Activated CD4-positive, alpha-beta T cell treated with anti-CD3 and anti-CD28 coated beads, Interleukin-2, amount 10 ng/mL, durations not matched to agents 24 days and 14 days (primary cell): ENCODE results near the gene NFIC. TPM values are rescaled to one million over a fixed set of nuclear protein-coding genes. Genes with fewer than 3 reads are reported as not detected.

Experiments
- DNase-seq: peaks from one replicate; pipeline ENCODE4 v3.0.0; 2022
- H3K27ac Mint-ChIP-seq: one replicate; pipeline ENCODE4 v1.8.0; 2022; ENCODE audit warnings: mild to moderate bottlenecking, mixed read lengths
- H3K27me3 Mint-ChIP-seq: one replicate; pipeline ENCODE4 v1.8.0; 2022; ENCODE audit warnings: mixed read lengths
- H3K36me3 Mint-ChIP-seq: one replicate; pipeline ENCODE4 v1.8.0; 2022; ENCODE audit warnings: low read depth, mild to moderate bottlenecking, mixed read lengths
- H3K4me1 Mint-ChIP-seq: one replicate; pipeline ENCODE4 v1.8.0; 2021; ENCODE audit warnings: mixed read lengths
- H3K4me3 Mint-ChIP-seq: one replicate; pipeline ENCODE4 v1.8.0; 2022; ENCODE audit warnings: mild to moderate bottlenecking, moderate library complexity, mixed read lengths
- H3K9me3 Mint-ChIP-seq: one replicate; pipeline ENCODE4 v1.8.0; 2021; ENCODE audit warnings: mixed read lengths
- intact Hi-C: fragments of 100-400 bp; cut with micrococcal nuclease; formaldehyde crosslinking; loops from one replicate; pipeline ENCODE4 v1.15.1; 2023
- total RNA-seq: library from RNA; stranded (reverse); gene quantifications from 2 replicates; pipeline ENCODE4 v1.2.3, GENCODE V29; 2022

NFIC gene
- total RNA-seq, 1 donor from 2014 or later, result 19.8 TPM

DNA sequence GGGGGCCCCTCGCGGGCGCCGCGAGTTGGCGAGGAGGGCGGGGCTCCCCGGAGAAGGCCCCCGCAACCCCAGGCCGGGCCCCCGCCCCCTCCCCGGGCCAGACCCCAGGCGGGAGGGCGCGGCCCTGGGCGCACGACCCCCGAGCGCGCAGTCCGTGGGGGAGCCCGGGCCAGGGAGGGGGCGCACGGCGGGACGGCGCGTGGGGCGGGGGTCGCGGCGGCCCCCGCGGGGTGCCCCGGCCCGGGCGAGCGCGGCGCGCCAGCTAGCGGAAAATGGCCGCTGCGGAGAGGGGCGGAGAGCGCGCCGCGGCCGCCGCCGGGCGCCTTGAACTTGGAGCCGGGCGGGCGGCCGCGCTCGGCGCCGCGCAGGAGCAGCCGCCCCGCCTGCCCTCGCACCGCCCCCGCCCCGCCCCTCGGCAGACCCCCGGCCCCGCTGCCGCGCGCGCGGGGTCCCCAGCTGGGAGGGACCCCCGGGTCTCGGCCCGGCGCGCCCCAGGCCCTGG, 6.4 kb upstream of the NFIC start:
- intact Hi-C loops, result no loop called here
- Mint-ChIP-seq H3K4me3 (peak overlapping the region; percentile 89), H3K9me3 (no peaks in the 10 kb centered on the region), H3K27me3 (peaks cover 40% of the 10 kb centered on the region), H3K27ac (no peak overlapping the region), H3K4me1 (peaks cover 25% of the 10 kb centered on the region), H3K36me3 (no peaks in the 10 kb centered on the region)
- peak; percentile 78 for DNase-seq

DNA sequence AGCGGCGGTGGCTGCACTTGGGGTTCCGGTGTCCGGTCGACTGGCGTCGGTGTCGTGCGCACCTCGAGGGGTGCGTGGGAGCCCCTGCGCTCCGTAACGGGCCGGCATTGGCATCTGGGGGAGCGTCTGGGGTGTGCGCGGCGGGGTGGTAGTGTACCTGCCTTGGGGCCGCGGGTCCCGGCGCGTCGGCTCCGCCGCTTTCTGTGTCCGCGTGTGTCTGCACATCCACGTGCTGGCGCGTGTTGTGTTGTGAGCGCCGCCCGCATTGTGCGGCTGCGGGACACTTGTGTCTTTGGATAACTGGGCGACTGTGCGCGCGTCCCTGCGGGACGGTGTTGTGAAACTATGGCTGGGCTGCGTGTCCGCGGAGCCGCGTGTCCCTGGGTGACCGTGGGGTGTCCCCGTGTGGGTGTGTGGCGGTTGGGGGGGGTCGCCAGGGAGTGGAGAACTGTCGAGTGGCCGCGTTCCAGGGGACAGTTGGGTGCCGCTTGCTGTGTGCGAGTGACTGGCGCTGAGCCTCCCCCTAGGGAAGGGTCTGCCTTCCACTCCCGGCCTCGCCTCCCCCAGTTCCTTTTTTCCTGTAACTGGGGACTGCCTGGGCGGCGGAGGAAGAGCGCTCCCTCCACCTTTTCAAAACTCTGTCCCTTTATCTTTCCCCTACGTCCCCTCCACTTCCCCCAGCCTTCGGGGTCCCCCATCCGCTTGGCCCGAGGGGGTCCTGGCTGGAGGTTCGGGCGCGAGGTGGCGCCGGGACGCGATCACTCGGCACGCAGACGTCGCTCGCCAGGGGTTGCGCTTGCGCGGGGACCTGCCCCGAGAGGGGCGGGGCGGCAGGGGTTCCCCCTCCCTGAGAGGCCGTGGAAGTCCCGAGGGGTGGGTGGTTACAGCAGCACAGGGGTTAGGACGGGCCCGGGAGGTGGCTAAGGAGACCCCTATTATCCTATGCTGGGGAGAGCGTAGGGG, 5.7 kb upstream of the NFIC start:
- DNase-seq, result peak; percentile 90
- H3K4me1 Mint-ChIP-seq, result peaks cover 31% of the 10 kb centered on the region
- H3K4me3 Mint-ChIP-seq, result peak overlapping the region; percentile 89
- H3K27ac Mint-ChIP-seq, result peak overlapping the region; percentile 90
- peaks cover 48% of the 10 kb centered on the region for H3K27me3 Mint-ChIP-seq
- intact Hi-C loops, result no loop called here
- no peaks in the 10 kb centered on the region for H3K36me3 Mint-ChIP-seq
- H3K9me3 Mint-ChIP-seq, result no peaks in the 10 kb centered on the region

DNA sequence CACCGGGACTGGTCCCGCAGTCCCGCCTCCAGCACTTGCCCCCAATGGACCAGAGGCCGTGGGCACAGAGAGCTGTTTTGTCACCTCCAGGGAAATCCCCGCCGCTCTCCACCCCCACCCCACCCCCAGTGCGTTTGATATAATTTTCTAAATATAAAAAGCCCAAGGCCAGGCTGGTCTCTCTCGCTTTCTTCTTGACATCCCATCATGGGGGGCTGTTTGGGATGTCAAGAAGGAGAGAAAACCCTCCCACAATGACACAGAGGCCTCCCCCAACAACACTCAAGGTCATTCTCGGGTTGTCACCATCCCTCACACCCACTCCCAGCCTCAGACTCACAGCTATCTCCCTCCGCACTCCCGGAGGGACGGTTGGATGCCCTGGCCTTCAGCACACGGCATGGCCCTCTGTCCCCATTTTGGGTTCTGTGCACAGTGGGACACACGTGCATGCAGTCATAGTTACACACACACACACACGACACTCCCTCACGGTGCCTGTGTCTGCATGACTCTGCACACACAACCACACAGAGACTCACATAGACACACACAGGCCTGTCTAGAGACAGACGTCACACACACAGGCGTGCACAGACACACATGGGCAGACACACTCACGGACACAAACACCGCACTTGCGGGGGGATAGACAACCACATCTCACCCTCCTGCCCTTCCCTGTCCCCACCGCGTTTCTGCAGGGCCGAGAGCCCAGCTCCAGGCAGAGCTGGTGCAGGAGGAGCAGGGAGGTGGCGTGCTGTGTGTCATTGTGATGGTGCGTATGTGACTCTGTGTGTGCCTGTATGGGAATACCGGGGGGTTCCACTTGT, 4.8 kb upstream of the NFIC start:
- intact Hi-C loops, result no loop called here
- Mint-ChIP-seq H3K4me1 (peaks cover 32% of the 10 kb centered on the region), H3K4me3 (peak overlapping the region; percentile 89), H3K9me3 (no peaks in the 10 kb centered on the region), H3K27me3 (peaks cover 48% of the 10 kb centered on the region), H3K27ac (peak overlapping the region; percentile 76), H3K36me3 (no peaks in the 10 kb centered on the region)
- DNase-seq, result peak; percentile 59

DNA sequence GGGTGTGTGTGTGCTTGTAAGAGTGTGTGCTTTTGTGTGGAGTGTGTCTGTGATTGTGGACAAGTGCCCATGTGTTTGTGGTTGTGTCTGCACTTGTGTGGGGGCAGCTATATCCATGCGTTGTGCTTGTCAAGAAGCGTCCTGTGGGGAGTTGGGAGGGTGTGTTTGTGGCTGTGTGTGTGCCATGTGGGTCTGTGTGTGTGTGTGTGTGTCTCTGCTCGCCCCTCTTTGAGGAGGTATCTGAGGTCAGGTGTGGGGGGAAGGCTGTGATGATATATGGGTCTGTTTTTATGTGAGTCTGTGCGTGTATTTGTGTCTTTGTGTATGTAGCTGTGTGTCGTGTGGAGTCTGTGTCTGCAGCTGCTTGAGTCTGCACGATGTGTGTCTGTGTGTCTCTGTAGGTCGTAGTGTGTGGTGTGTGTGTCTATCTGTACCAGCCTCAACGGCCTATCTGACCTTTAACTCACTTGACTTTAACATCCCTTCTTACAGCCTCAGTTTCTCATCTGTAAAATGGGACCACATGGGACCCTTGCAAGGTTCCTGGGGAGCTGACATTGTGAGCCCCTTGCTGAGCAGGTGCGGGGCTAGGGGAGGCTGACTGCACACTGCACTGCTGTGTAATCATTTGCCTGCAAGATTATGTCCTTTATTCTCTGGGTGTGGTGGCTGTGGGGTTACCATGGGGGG, 4.0 kb upstream of the NFIC start:
- H3K36me3 Mint-ChIP-seq, result no peaks in the 10 kb centered on the region
- peak overlapping the region; percentile 12 for H3K27ac Mint-ChIP-seq
- peaks cover 31% of the 10 kb centered on the region for H3K4me1 Mint-ChIP-seq
- intact Hi-C loops, result no loop called here
- H3K27me3 Mint-ChIP-seq, result peaks cover 41% of the 10 kb centered on the region
- DNase-seq, result no peak
- H3K4me3 Mint-ChIP-seq, result peak overlapping the region; percentile 13
- no peaks in the 10 kb centered on the region for H3K9me3 Mint-ChIP-seq

DNA sequence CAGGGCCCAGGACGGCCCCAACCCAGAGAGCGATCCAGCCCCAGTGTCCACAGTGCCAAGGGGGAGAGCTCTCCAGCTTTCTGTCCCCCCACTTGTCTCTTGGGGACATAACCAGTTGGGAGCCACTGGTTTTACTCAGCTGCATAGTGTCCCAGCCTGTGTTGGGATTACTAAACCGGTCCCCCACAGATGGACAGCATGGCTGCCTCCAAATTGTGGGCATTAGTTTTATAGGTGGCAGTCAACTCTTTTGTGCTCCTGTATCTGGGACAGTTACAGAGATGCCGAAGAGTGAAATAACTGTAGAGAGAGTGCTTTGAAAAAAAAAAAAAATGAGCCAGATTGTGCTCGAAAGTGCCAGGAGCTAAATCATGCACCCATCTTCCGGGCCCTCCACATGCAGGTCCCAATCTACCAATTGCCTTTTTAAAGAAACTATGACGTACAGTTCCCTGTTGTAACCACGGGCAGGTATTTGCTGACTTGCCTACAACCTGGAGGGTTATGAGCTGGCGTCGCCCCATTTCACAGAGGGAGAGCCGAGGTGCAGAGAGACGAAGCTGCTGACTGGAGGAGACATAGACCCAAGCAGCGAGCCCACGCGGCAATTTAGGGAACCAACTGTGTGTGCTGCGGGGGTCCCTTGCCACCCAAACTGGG, 2.4 kb upstream of the NFIC start:
- no peak for DNase-seq
- H3K27me3 Mint-ChIP-seq, result peaks cover 42% of the 10 kb centered on the region

DNA sequence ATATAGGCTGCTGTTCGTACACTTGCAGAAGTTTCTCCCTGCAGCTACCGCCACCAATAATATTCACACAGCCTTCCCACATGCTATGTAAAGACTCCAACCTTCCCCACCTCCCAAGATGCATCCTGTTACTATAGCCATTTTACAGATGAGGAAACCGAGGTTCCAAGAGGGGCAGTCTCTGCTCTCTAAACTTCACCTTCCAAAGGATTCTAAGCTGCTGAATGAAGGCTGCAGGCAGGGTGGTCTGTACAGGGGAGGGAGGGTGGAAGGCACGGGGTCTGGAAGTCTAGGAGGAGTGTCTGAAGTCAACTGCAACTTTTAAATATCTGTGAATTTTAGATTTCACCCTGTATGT, 1.9 kb upstream of the NFIC start:
- intact Hi-C loops, result no loop called here
- Mint-ChIP-seq H3K27ac (no peak overlapping the region), H3K4me3 (no peak overlapping the region), H3K9me3 (no peaks in the 10 kb centered on the region), H3K27me3 (peaks cover 44% of the 10 kb centered on the region), H3K36me3 (no peaks in the 10 kb centered on the region), H3K4me1 (peaks cover 27% of the 10 kb centered on the region)
- no peak for DNase-seq

More for the DNA sequence above, 2.4 kb upstream of the NFIC start:
- H3K9me3 Mint-ChIP-seq, result no peaks in the 10 kb centered on the region
- intact Hi-C loops, result no loop called here
- peaks cover 25% of the 10 kb centered on the region for H3K4me1 Mint-ChIP-seq
- no peak overlapping the region for H3K4me3 Mint-ChIP-seq
- H3K36me3 Mint-ChIP-seq, result no peaks in the 10 kb centered on the region
- H3K27ac Mint-ChIP-seq, result no peak overlapping the region

DNA sequence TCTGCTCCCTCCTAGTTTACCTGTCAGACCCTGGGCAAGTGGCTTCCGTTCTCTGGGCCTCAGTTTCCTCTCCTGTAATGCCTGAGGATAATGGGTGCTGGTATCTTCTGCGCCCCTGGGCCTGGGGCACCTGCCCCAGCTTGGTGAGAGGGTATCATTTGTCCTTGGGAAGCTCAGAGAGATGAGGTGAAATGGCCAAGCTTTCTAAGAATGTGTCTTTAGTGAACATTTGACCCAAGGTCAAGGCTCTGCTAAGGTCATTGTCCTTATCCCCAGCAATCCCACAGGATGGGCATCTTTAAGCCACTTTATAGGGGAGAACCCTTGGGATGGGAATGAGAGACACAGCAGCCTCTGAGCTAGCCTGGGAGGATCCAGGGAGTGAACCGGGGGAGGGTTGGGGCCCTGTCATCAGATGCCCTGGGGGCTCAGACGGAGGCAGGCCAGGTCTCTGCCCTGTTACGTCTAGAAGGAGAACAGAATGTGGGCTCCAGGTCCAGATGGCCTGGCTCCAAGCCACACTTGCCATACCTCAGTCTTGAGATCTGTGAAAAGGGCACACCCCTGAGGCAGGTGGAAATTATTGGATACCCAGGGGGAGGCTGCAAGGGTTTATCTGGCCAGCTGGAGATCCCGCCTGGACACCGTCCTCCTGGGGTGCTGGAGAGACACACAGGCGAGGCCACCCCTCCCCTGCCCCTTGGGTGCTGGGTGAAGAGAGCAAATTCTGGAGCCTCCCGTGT, 1.1 kb upstream of the NFIC start:
- H3K4me1 Mint-ChIP-seq, result peaks cover 28% of the 10 kb centered on the region
- intact Hi-C loops, result no loop called here
- DNase-seq, result no peak
- H3K27ac Mint-ChIP-seq, result peak overlapping the region; percentile 81
- peaks cover 46% of the 10 kb centered on the region for H3K27me3 Mint-ChIP-seq
- no peaks in the 10 kb centered on the region for H3K9me3 Mint-ChIP-seq
- H3K36me3 Mint-ChIP-seq, result no peaks in the 10 kb centered on the region
- peak overlapping the region; percentile 62 for H3K4me3 Mint-ChIP-seq

DNA sequence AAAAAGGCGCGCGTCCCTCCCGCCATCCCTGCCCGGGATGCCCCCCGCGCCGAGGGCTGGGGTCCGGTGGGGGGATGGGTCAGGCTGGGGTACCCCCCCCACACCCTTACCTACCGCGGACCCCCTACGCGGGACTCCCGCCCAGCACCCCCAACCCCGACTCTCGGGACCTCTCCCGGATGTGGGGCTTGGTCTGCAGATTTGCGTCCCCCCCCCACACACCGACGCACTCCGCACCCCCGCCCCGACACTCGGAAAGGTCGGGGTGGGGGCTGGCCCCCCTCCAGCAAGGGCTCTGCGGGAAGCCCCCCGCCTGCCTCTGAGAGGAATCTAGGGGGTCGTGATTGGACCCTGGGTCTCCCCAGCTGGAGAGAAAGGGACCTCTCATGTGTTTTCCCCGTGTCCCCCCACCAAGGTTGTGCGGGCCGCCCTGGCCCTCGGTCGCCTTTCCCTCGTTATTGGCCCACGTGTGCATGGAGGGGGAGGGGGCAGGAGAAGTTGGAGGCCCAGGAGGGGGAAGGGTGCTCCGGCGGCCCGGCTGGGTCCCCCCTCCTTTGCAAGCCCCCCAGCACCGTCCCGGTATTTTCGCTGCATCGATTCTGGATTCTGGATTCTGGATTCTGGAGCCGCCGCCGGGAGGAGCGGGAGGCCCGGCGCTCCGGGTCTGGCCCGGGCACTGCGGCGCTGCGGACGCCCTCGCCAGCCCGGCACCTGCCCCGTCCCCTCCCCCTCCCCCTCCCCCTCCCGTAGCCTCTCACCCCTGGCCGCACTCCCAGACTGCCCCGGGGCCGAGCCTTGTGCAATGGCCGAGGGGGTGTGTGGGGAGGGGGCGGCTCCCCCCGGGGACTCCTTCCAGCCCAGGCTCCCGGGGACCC, 607 bp downstream of the NFIC start:
- Mint-ChIP-seq H3K9me3 (no peaks in the 10 kb centered on the region), H3K4me1 (peaks cover 19% of the 10 kb centered on the region), H3K4me3 (peak overlapping the region; percentile 50), H3K27ac (no peak overlapping the region), H3K27me3 (peaks cover 41% of the 10 kb centered on the region), H3K36me3 (no peaks in the 10 kb centered on the region)
- intact Hi-C loops, result no loop called here
- DNase-seq, result no peak

DNA sequence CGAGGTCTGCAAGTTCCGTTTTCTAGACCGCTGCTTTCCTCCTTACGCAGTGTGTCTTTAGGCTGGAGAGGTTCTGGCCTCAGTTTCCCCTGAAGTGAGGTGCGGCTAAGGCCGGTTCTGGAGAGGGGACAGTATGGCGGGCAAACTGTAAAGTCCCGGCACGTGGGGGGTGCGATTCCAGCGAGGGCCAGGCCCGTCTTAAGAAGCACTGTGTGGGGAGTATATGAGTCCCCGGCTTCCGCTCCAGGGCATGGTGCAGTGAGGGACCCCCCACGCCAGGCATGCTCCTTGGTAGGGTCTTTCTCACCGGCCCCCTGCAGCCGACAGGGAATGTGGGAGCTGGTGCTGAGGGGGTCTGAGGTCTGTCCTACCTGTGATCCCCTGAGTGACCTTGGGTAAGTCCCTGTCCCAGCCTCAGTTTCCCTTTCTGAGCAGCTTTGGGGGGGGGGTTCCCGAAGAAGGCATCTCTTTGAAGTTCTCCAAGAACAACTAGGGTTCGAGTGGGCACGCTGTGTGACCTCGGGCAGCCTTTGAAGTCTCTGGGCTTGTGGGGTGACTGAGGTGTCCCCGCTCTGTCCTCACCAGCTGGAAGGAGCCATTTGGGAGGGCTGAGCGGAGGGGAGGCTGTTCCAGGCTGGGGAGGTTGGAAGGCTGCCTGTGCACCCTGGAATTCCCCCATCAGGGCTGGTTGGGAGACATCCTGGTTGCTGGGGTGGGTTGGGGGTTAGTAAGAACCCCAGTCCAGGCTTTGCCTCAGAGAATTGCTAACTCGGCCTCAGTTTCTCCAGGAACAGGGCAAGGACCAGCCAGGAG, 1.5 kb downstream of the NFIC start:
- Mint-ChIP-seq H3K9me3 (no peaks in the 10 kb centered on the region), H3K36me3 (no peaks in the 10 kb centered on the region), H3K27ac (no peak overlapping the region), H3K27me3 (peaks cover 33% of the 10 kb centered on the region), H3K4me3 (peak overlapping the region; percentile 43), H3K4me1 (peaks cover 13% of the 10 kb centered on the region)
- intact Hi-C loops, result no loop called here
- DNase-seq, result no peak

DNA sequence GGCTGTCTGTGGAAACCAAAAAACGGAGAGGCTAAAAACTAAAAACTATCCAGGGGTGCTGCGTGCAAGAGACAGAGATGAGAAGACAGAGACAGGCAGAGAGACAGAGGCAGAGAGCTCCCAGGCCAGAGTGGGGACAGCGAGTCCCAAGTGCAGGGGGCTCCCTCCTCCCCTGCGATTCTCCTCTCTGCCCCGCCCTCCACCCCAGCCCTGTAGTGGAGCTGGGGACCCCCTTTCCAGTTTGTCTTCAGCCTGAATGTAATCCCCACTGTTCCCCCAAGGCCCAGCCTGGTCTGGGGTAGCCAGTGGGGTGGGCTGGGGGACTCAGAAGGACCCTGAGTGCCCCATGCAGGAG, 2.0 kb downstream of the NFIC start:
- Mint-ChIP-seq H3K9me3 (no peaks in the 10 kb centered on the region), H3K27ac (no peak overlapping the region), H3K36me3 (no peaks in the 10 kb centered on the region), H3K27me3 (peaks cover 31% of the 10 kb centered on the region), H3K4me1 (peaks cover 13% of the 10 kb centered on the region), H3K4me3 (peak overlapping the region; percentile 38)
- intact Hi-C loops, result no loop called here
- no peak for DNase-seq

DNA sequence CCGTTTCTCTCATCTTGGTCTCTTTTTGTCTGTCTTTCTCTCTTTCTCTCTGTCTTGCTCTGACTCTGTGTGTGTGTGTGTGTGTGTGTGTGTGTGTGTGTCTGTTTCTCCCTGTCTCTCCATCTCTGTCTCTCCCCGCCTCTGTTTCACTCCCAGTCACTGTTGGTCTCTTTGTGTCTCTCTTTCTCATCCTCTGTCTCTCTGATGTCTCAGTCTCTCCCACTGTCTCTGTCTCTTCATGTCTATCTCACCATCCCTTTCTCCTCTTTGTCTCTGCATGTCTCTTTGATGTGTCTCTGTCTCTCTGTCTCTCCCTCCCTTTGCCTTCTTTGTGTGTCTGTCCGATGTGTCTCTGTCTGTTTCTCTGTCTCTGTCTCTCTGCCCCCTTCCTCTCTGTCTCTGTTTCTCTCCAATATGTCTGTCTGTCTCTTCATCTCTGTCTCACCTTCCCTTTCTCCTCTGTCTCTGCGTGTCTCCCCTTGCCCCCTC, 2.5 kb downstream of the NFIC start:
- no peaks in the 10 kb centered on the region for H3K36me3 Mint-ChIP-seq
- peaks cover 13% of the 10 kb centered on the region for H3K4me1 Mint-ChIP-seq
- peak overlapping the region; percentile 38 for H3K4me3 Mint-ChIP-seq
- intact Hi-C loops, result no loop called here
- no peak for DNase-seq
- no peaks in the 10 kb centered on the region for H3K9me3 Mint-ChIP-seq
- peaks cover 30% of the 10 kb centered on the region for H3K27me3 Mint-ChIP-seq
- no peak overlapping the region for H3K27ac Mint-ChIP-seq
